Chondrocyte (in vitro differentiated cells): ENCODE measurements around the gene P2RY2. TPM values are rescaled to one million over a fixed set of nuclear protein-coding genes. Genes with fewer than 3 reads are reported as not detected.
"Not testable (repeated sequence)": the region's sequence is repeated elsewhere in the genome, so short reads cannot be mapped to it uniquely, and the experiment has no call there.

Source experiments
- DNase-seq: peaks from one replicate; pipeline ENCODE4 v3.0.0; 2021; ENCODE audit warnings: mixed read lengths, low spot score
- H3K27ac Mint-ChIP-seq: one replicate; pipeline ENCODE4 v1.8.0; 2021; ENCODE audit warnings: mild to moderate bottlenecking, moderate library complexity, mixed read lengths; ENCODE audit not compliant: unreplicated experiment
- H3K27me3 Mint-ChIP-seq: 2 replicates; pipeline ENCODE4 v1.8.0; 2021; ENCODE audit warnings: low read depth, mixed read lengths
- H3K36me3 Mint-ChIP-seq: 2 replicates; pipeline ENCODE4 v1.8.0; 2021; ENCODE audit warnings: low read depth, mixed read lengths
- H3K4me1 Mint-ChIP-seq: 2 replicates; pipeline ENCODE4 v1.8.0; 2021; ENCODE audit warnings: low read depth, mild to moderate bottlenecking, mixed read lengths
- H3K4me3 Mint-ChIP-seq: one replicate; pipeline ENCODE4 v1.8.0; 2021; ENCODE audit warnings: mild to moderate bottlenecking, moderate library complexity, mixed read lengths; ENCODE audit not compliant: unreplicated experiment
- H3K9me3 Mint-ChIP-seq: 2 replicates; pipeline ENCODE4 v1.8.0; 2021; ENCODE audit warnings: low read depth, mixed read lengths
- total RNA-seq: library from RNA; stranded (reverse); gene quantifications from 3 replicates; pipeline ENCODE4 v1.2.1, GENCODE V29; 2021
- TF ChIP-seq, protein P1 (sequence below): fragments of 200-600 bp; sonication (generic); IDR thresholded peaks from 2 replicates; pipeline ENCODE4 v1.5.0; 2021; ENCODE audit warnings: antibody characterized with exemption, mild to moderate bottlenecking, moderate library complexity

P2RY2 gene
- total RNA-seq, 1 donor from 2014 or later = 0.32 TPM

DNA sequence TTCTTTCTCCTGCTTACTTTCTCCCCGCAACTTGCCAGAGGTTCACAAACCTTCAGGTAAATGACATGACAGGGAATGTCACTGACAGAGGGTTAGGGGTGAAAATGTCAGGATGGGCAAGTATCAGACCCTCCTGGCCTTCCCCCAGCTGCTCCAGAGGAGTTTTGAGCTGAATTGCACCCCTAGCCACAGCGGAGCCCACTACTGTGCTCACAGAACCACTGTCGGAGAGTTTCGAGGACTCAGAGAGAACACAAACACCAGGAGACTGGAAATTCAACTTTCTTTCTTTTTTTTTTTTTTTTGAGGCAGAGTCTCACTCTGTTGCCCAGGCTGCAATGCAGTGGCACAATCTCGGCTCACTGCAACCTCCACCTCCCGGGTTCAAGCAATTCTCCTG lies 21.5 kb upstream of the P2RY2 start:
- Mint-ChIP-seq H3K27ac (no peak overlapping the region), H3K4me1 (no peaks in the 10 kb centered on the region), H3K9me3 (no peaks in the 10 kb centered on the region), H3K27me3 (peaks cover 3% of the 10 kb centered on the region), H3K4me3 (no peak overlapping the region), H3K36me3 (peaks cover 2% of the 10 kb centered on the region)
- TF ChIP-seq, protein P1, sequence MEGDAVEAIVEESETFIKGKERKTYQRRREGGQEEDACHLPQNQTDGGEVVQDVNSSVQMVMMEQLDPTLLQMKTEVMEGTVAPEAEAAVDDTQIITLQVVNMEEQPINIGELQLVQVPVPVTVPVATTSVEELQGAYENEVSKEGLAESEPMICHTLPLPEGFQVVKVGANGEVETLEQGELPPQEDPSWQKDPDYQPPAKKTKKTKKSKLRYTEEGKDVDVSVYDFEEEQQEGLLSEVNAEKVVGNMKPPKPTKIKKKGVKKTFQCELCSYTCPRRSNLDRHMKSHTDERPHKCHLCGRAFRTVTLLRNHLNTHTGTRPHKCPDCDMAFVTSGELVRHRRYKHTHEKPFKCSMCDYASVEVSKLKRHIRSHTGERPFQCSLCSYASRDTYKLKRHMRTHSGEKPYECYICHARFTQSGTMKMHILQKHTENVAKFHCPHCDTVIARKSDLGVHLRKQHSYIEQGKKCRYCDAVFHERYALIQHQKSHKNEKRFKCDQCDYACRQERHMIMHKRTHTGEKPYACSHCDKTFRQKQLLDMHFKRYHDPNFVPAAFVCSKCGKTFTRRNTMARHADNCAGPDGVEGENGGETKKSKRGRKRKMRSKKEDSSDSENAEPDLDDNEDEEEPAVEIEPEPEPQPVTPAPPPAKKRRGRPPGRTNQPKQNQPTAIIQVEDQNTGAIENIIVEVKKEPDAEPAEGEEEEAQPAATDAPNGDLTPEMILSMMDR = no peak
- peak; percentile 22 for DNase-seq

- peaks cover 3% of the 10 kb centered on the region for H3K27me3 Mint-ChIP-seq
- no peak overlapping the region for H3K4me3 Mint-ChIP-seq
- DNase-seq = peak; percentile 34
- no peak overlapping the region for H3K27ac Mint-ChIP-seq
- no peaks in the 10 kb centered on the region for H3K4me1 Mint-ChIP-seq
- no peaks in the 10 kb centered on the region for H3K9me3 Mint-ChIP-seq
- TF ChIP-seq, protein P1 = no peak
- H3K36me3 Mint-ChIP-seq = peaks cover 2% of the 10 kb centered on the region
These were observed 20.7 kb upstream of the P2RY2 start for GRCh38 chr11:73197348-73197747.

DNA sequence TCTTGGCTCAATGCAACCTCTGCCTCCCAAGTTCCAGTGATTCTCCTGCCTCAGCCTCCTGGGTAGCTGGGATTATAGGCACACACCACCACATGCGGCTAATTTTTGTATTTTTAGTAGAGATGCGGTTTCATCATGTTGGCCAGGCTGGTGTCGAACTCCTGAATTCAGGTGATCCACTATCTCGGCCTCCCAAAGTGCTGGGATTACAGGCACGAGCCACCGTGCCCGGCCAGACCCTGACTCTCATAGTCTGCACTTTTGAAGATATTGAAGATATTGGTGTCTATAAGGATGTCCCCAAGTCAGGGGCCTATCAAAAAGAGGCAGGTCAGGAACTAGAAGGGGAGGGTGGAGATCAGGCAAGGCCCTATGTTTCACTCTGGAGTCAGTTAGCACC lies 20.3 kb upstream of the P2RY2 start:
- H3K27me3 Mint-ChIP-seq, H3K9me3 Mint-ChIP-seq, H3K4me3 Mint-ChIP-seq, H3K27ac Mint-ChIP-seq, H3K36me3 Mint-ChIP-seq, H3K4me1 Mint-ChIP-seq: not testable (repeated sequence)
- DNase-seq = peak; percentile 21

- no peak for DNase-seq
- no peaks in the 10 kb centered on the region for H3K4me1 Mint-ChIP-seq
- H3K4me3 Mint-ChIP-seq = no peak overlapping the region
- TF ChIP-seq, protein P1 = no peak
- peaks cover 2% of the 10 kb centered on the region for H3K36me3 Mint-ChIP-seq
- H3K27me3 Mint-ChIP-seq = peaks cover 3% of the 10 kb centered on the region
- H3K9me3 Mint-ChIP-seq = no peaks in the 10 kb centered on the region
- H3K27ac Mint-ChIP-seq = no peak overlapping the region
These were observed 19.4 kb upstream of the P2RY2 start for GRCh38 chr11:73198677-73199076.

DNA sequence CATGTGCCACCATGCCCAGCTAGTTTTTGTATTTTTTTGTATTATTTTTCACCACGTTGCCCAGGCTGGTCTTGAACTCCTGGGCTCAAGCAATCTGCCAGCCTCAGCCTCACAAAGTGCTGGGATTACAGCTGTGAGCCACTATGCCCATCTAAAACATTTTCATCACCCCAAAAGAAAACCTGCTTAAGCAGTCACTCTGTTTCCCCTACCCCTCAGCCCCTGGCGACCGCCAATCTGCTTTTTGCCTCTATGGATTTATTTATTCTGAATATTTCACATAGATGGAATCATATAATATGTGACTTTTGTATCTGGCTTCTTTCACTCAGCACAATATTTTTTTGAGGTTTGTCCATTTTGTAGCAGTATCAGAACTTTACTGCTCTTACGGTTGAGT lies 18.6 kb upstream of the P2RY2 start:
- no peaks in the 10 kb centered on the region for H3K9me3 Mint-ChIP-seq
- H3K4me3 Mint-ChIP-seq = no peak overlapping the region
- no peaks in the 10 kb centered on the region for H3K4me1 Mint-ChIP-seq
- peaks cover 2% of the 10 kb centered on the region for H3K36me3 Mint-ChIP-seq
- TF ChIP-seq, protein P1 = no peak
- peak; percentile 33 for DNase-seq
- H3K27ac Mint-ChIP-seq = no peak overlapping the region
- H3K27me3 Mint-ChIP-seq = peaks cover 3% of the 10 kb centered on the region

- Mint-ChIP-seq H3K4me3 (no peak overlapping the region), H3K9me3 (no peaks in the 10 kb centered on the region), H3K36me3 (peaks cover 2% of the 10 kb centered on the region), H3K27ac (no peak overlapping the region), H3K27me3 (peaks cover 3% of the 10 kb centered on the region), H3K4me1 (no peaks in the 10 kb centered on the region)
- DNase-seq = peak; percentile 14
- TF ChIP-seq, protein P1 = no peak
These were observed 17.8 kb upstream of the P2RY2 start for GRCh38 chr11:73200256-73200655.
